Central memory CD8-positive, alpha-beta T cell (primary cell): ENCODE measurements around the gene EID2B.

ENCODE experiments used
- ATAC-seq: fragments of 150-1000 bp; cut with Tn5 transposase; replicated peaks from 2 replicates; pipeline ENCODE4 v1.10.0; 2022; ENCODE audit warnings: mild to moderate bottlenecking, moderate FRiP score, moderate number of reproducible peaks; ENCODE audit not compliant: poor library complexity, severe bottlenecking; ENCODE audit errors: extremely low read depth
- DNase-seq, 2 donors: peaks; one replicate each; pipeline ENCODE4 v3.0.0; 2021; ENCODE audit warnings: low spot score in 2 of 2
- H3K27ac Mint-ChIP-seq: one replicate; pipeline ENCODE4 v1.8.0; 2022; ENCODE audit warnings: low read depth, mild to moderate bottlenecking, moderate library complexity, mixed read lengths
- H3K27me3 Mint-ChIP-seq: one replicate; pipeline ENCODE4 v1.8.0; 2022; ENCODE audit warnings: mixed read lengths
- H3K36me3 Mint-ChIP-seq: one replicate; pipeline ENCODE4 v1.8.0; 2022; ENCODE audit warnings: mild to moderate bottlenecking, moderate library complexity, mixed read lengths; ENCODE audit not compliant: insufficient read depth
- H3K4me1 Mint-ChIP-seq: one replicate; pipeline ENCODE4 v1.8.0; 2022; ENCODE audit warnings: mixed read lengths
- H3K4me3 Mint-ChIP-seq: one replicate; pipeline ENCODE4 v1.8.0; 2022; ENCODE audit warnings: mild to moderate bottlenecking, moderate library complexity, mixed read lengths
- H3K9me3 Mint-ChIP-seq: one replicate; pipeline ENCODE4 v1.8.0; 2022; ENCODE audit warnings: mixed read lengths

The EID2B gene

GRCh38 chr19:39544911-39545310, 12.3 kb upstream of the EID2B start:
- H3K27me3 Mint-ChIP-seq, result peaks cover 16% of the 10 kb centered on the region
- no peak for ATAC-seq
- H3K4me1 Mint-ChIP-seq, result peaks cover 10% of the 10 kb centered on the region
- no peak overlapping the region for H3K4me3 Mint-ChIP-seq
- H3K27ac Mint-ChIP-seq, result no peak overlapping the region
- no peaks in the 10 kb centered on the region for H3K9me3 Mint-ChIP-seq
- no peak for DNase-seq
- H3K36me3 Mint-ChIP-seq, result peaks cover 6% of the 10 kb centered on the region

GRCh38 chr19:39544226-39544903, 11.7 kb upstream of the EID2B start:
- Mint-ChIP-seq H3K36me3 (peaks cover 8% of the 10 kb centered on the region), H3K4me1 (peaks cover 11% of the 10 kb centered on the region), H3K27me3 (peaks cover 16% of the 10 kb centered on the region), H3K9me3 (no peaks in the 10 kb centered on the region), H3K27ac (no peak overlapping the region), H3K4me3 (no peak overlapping the region)
- DNase-seq, result no peak
- no peak for ATAC-seq

- DNase-seq (no peak), ATAC-seq (no peak)
- no peak overlapping the region for H3K4me3 Mint-ChIP-seq
- H3K36me3 Mint-ChIP-seq, result peaks cover 8% of the 10 kb centered on the region
- peaks cover 16% of the 10 kb centered on the region for H3K27me3 Mint-ChIP-seq
- no peaks in the 10 kb centered on the region for H3K9me3 Mint-ChIP-seq
- H3K27ac Mint-ChIP-seq, result no peak overlapping the region
- peaks cover 18% of the 10 kb centered on the region for H3K4me1 Mint-ChIP-seq
These were observed 10.8 kb upstream of the EID2B start for GRCh38 chr19:39543477-39543857.

GRCh38 chr19:39542206-39542605, 9.6 kb upstream of the EID2B start:
- ATAC-seq, result no peak
- no peak overlapping the region for H3K27ac Mint-ChIP-seq
- H3K36me3 Mint-ChIP-seq, result peaks cover 8% of the 10 kb centered on the region
- DNase-seq, result no peak
- no peaks in the 10 kb centered on the region for H3K9me3 Mint-ChIP-seq
- no peak overlapping the region for H3K4me3 Mint-ChIP-seq
- H3K4me1 Mint-ChIP-seq, result peaks cover 31% of the 10 kb centered on the region
- peaks cover 12% of the 10 kb centered on the region for H3K27me3 Mint-ChIP-seq

- no peak for DNase-seq
- H3K9me3 Mint-ChIP-seq, result no peaks in the 10 kb centered on the region
- H3K36me3 Mint-ChIP-seq, result peaks cover 8% of the 10 kb centered on the region
- peaks cover 41% of the 10 kb centered on the region for H3K4me1 Mint-ChIP-seq
- H3K27ac Mint-ChIP-seq, result peak overlapping the region; percentile 96
- H3K4me3 Mint-ChIP-seq, result peak overlapping the region; percentile 94
- ATAC-seq, result no peak
- H3K27me3 Mint-ChIP-seq, result no peaks in the 10 kb centered on the region
These were observed 7.7 kb upstream of the EID2B start for GRCh38 chr19:39540333-39540673.

- ATAC-seq (peak; percentile 89), DNase-seq (peak; percentile 86 to 89)
- Mint-ChIP-seq H3K4me3 (peak within 1 kb of the TSS; percentile 94), H3K9me3 (no peaks in the 10 kb centered on the region), H3K4me1 (peaks cover 41% of the 10 kb centered on the region), H3K27ac (peak within 1 kb of the TSS; percentile 96), H3K27me3 (no peaks in the 10 kb centered on the region), H3K36me3 (peaks cover 8% of the 10 kb centered on the region)
These were observed 7.1 kb upstream of the EID2B start, which contains the start of gene EID2 for GRCh38 chr19:39539518-39540332. EID2 (minus strand) TSS chr19:39540161; CDS start chr19:39540079, 82 bp downstream.

GRCh38 chr19:39539165-39539517, 6.5 kb upstream of the EID2B start:
- DNase-seq (no peak), ATAC-seq (no peak)
- peaks cover 8% of the 10 kb centered on the region for H3K36me3 Mint-ChIP-seq
- no peaks in the 10 kb centered on the region for H3K9me3 Mint-ChIP-seq
- H3K27ac Mint-ChIP-seq, result peak overlapping the region; percentile 96
- H3K4me3 Mint-ChIP-seq, result peak overlapping the region; percentile 94
- no peaks in the 10 kb centered on the region for H3K27me3 Mint-ChIP-seq
- H3K4me1 Mint-ChIP-seq, result peaks cover 41% of the 10 kb centered on the region

- Mint-ChIP-seq H3K4me1 (peaks cover 31% of the 10 kb centered on the region), H3K9me3 (no peaks in the 10 kb centered on the region), H3K27ac (no peak overlapping the region), H3K27me3 (no peaks in the 10 kb centered on the region), H3K36me3 (peaks cover 7% of the 10 kb centered on the region), H3K4me3 (no peak overlapping the region)
- no peak for ATAC-seq
- DNase-seq, result no peak
These were observed 1.1 kb upstream of the EID2B start for GRCh38 chr19:39533791-39534190.

GRCh38 chr19:39533003-39533512, 406 bp upstream of the EID2B start:
- peaks cover 30% of the 10 kb centered on the region for H3K4me1 Mint-ChIP-seq
- no peak for DNase-seq
- ATAC-seq, result no peak
- H3K4me3 Mint-ChIP-seq, result peak overlapping the region; percentile 90
- no peaks in the 10 kb centered on the region for H3K9me3 Mint-ChIP-seq
- H3K36me3 Mint-ChIP-seq, result peaks cover 7% of the 10 kb centered on the region
- peak overlapping the region; percentile 91 for H3K27ac Mint-ChIP-seq
- H3K27me3 Mint-ChIP-seq, result no peaks in the 10 kb centered on the region

- Mint-ChIP-seq H3K27me3 (no peaks in the 10 kb centered on the region), H3K27ac (peak overlapping the region; percentile 91), H3K36me3 (peaks cover 7% of the 10 kb centered on the region), H3K4me3 (peak overlapping the region; percentile 90), H3K4me1 (peaks cover 19% of the 10 kb centered on the region), H3K9me3 (no peaks in the 10 kb centered on the region)
- DNase-seq (no peak), ATAC-seq (no peak)
These were observed 819 bp downstream of the EID2B start for GRCh38 chr19:39531834-39532232.

GRCh38 chr19:39525205-39525604, 7.4 kb downstream of the EID2B start:
- DNase-seq, result no peak
- Mint-ChIP-seq H3K4me3 (no peak overlapping the region), H3K36me3 (peaks cover 1% of the 10 kb centered on the region), H3K27ac (no peak overlapping the region), H3K27me3 (no peaks in the 10 kb centered on the region), H3K4me1 (peaks cover 5% of the 10 kb centered on the region), H3K9me3 (no peaks in the 10 kb centered on the region)
- ATAC-seq, result no peak

- peaks cover 1% of the 10 kb centered on the region for H3K36me3 Mint-ChIP-seq
These were observed 8.2 kb downstream of the EID2B start for GRCh38 chr19:39524495-39524894.

More at GRCh38 chr19:39524495-39524894, 8.2 kb downstream of the EID2B start:
- peaks cover 5% of the 10 kb centered on the region for H3K4me1 Mint-ChIP-seq
- ATAC-seq (no peak), DNase-seq (no peak)
- H3K9me3 Mint-ChIP-seq, result no peaks in the 10 kb centered on the region
- no peaks in the 10 kb centered on the region for H3K27me3 Mint-ChIP-seq
- no peak overlapping the region for H3K4me3 Mint-ChIP-seq
- H3K27ac Mint-ChIP-seq, result no peak overlapping the region
